ENCODE measurements around the gene ALG14.

Gene ALG14

DNA sequence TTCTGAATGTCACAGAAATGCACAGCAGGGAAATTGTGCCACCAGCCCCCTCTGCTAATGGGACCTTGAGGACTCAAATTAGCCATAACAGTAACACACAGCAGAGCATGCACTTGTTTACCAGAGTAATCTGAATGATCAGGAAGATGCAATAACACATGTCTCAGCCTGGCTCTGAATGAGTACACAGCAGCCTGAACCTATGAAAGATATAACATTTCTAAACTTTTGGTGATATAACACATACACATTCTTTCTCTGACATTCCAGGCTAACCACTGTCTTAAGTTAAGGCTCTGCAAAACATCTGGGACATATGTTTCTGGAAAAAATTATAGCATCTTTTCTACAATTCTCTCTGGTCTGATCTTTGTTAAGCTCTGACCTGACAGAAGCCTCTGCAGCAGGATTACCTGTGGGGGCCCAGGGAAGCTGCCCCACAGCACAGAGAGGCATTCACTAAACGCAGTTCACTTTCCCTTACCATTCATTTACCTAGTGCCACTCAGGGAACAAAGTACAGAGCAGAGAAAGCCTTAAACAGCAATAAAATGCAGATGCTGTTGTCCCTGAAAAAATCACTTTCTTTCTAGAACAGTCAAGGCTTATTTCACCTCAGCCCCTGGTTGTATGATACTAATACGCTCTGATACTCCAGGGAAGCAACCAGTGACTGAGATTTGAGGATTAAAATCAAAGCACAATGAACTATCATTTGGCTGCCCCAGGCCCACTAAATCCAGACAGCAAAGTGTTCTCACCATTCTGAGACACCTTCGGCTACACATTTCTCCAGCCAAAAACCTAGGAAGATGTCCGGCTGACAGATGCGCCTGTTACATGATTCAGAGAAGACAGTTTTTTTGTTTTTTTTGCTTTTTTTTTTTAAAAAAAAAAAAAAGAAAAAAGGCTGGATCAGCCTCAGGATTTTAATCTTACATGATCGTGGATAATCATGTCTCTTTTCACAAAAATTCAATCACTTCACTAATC, 91.9 kb downstream of the ALG14 start:
- no peak for DNase-seq (ENCODE audit: low spot score)

DNA sequence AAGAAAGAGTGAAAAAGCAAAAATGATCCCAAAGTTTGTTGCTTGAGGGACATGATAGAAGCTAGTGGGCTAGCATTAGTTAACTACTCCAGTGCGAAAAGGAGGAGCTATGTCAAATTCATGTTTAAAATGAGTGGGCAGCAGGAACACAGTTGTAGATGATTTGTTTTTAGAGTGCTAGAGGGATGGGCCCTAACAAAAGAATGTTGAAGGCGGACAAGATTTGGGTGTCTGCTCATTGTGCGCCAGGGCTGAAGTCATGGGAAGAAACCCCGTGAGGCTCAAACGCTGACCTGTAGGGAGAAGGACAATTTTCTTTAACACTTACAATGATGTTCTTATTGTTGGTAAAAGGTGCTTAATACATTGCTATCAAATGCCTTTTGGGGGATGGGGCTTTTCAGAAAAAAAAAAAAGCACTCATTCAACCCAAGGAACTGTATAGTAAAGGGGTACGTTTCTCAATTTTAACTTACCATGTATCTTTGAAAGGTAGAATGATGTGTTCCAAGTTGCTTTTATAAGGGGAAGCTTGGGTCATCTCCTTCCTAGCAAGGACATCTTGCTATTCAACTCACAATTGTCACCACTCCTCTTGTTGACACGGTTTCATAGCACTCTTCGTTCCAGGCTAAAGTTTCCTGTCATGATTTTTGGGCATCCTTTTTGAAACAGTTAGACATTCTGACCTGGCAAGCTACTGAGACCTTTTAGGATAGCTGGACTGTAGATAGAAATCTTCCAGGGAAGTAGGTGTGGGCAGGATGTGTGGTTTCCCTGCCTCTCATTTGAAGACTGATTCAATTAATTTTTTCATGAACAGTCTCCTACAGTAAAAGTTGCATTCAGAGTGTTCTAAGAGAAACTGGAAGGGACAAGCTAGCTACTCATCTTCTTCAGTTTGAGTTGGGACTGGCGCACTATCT, 92.8 kb downstream of the ALG14 start:
- no peak for DNase-seq (ENCODE audit: low spot score)

DNA sequence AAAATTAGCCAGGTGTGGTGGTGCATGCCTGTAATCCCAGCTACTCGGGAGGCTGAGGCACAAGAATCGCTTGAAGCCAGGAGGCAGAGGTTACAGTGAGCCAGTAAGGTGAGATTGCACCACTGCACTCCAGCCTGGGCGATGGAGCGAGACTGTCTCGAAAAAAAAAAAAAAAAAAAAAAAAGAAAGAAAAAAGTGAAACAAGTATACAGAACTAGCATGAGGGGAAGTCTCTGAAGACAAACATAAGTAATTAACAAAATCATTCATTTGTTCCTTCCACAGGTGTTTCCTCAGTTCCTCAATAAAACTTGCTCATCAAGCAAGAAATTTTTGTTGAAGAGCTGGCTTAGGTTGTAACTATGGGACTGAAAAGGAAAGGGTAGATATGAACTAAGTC, 93.6 kb downstream of the ALG14 start:
- no peak for DNase-seq (ENCODE audit: low spot score)

DNA sequence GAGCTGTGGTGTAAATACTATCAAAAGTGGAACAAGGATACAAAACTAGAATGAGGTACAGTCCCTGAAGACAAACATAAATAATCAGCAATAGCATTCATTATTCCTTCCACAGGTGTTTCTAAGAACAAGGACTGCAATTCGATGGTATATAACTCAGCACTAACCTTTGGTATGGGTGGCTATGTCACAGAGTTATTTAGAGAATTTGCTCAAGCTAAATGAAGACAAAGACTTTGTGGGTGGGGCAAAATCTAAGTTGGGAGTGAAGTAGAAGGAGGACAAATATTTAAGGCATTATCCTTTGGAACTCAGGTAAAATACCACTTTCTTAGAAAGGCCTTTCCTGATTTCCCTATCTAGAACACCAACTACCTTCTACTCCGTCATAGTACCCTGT, 94.3 kb downstream of the ALG14 start:
- DNase-seq (ENCODE audit: low spot score), result no peak

- DNase-seq (ENCODE audit: low spot score), result no peak
Observed at GRCh38 chr1:94976971-94977548, 95.7 kb downstream of the ALG14 start.

DNA sequence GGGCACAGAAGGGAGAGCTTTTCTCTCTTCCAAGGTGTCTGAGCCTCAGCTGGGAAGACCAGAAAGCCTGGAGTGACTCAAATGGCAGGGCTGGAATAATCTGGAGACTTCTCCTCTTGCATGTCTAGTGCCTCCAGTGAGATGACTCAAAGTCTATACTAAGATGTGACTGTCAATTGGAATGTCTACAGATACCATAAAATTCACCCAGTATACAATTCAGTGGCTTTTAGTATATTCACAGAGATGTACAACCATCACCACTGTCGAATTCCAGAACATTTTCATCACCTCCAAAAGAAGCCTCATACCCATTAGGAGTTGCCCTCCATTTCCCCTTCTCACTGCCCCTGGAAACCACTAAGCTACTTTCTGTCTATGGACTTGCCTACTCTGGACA, 97.9 kb downstream of the ALG14 start:
- no peak for DNase-seq (ENCODE audit: low spot score)

- no peak for DNase-seq (ENCODE audit: low spot score)
Observed at GRCh38 chr1:94974241-94974640, 98.5 kb downstream of the ALG14 start.

DNA sequence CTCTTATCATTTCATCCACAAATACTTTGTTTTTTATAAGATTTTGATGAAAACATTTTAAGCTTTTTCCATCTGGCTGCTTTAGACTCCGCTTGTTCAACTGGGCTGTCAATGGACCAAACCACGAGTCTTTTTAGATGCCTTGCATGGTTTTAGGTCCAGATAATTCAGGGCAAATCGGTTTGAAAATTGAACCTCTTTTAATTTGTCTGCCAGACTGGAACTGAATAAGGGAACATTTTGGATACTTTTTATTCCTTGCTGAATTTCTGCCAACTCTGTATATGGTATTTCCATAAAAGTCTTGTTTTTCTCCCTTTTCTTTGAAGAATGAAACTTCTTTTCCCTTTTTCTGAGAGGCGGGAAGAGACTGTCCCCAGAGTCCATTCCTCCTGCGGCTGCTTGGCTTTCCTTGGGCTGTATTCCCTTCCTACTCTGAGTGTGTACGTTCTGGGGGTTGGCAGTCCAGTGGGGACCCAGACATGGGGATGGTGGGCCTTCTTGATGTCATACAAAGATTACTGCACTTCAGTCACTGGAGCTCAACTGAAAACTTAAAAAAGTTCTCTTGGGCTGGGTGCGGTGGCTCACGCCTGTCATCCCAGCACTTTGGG, 99.3 kb downstream of the ALG14 start:
- DNase-seq (ENCODE audit: low spot score), result no peak

DNA sequence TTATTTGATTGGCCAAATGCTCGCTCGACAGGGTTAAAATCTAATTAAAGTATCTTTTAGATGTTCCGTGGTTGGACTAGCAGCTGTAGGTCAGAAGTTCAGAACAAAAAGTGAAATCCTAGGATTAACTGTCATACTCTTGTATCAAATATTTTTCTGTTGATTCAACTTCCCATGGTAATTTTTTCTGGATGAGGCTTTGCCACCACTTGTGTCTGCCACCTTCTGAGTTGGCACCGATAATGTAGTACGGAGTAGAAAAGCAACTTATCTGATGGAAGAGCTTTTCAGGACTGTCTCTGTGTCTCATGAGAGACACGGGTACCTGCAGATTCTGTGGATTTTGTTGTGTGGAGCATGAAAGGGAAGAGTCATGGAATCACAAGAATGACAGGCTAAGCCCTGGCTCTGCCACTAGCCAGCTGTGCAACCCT, 101.2 kb downstream of the ALG14 start:
- DNase-seq (ENCODE audit: low spot score), result no peak

DNA sequence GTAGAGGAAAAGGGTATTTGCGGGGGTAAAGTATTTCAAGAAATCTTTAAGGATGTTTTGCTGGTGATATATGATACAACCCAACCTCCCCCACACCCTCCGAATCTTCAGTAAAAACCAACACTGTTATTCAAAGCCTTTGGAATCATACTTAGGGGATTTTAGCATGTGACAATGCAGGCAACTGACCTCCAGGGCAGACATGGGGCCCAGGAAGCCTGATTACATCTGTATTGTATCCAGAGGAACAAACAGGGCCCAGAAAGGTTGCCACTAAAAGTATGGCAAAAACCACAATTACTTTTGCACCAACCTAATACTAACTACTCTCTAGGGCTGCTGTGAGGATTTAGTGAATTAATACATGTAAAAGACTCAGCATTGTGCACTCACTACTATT, 102.0 kb downstream of the ALG14 start:
- no peak for DNase-seq (ENCODE audit: low spot score)

DNA sequence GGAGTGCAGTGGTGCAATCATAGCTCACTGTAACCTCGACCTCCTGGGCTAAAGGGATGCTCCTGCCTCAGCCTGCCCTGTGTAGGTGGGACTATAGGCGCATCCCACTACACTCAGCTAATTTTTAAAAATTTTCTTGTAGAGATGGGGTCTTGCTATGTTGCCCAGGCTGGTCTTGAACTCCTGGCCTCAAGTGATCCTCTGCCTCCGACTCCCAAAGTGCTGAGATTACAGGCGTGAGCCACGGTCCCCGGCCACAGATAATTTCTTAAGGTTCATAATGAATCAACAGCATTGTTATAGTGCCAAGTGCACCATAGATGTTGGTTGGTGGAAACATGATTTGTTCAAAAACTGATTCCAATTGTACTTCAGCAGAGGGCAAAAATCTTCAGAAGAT, 103.6 kb downstream of the ALG14 start:
- DNase-seq (ENCODE audit: low spot score), result no peak

DNA sequence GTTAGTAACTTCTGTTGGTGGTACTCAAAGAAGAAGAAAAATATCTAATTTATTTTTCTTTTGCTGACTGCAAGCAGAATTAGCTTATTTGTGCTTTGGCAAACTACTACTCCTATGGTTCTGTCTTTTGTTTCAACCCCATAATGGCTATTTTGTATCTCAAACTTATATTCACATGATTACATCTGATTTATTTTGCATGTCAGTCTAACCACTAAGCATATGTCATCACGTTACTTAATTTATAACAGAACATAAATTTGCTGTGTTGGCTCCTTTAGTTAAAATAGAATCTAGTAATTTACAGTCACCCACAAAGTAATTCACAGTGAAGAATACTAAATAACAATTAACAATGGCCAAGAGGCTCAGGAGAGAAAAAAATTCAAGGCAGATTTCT, 106.7 kb downstream of the ALG14 start:
- no peak for DNase-seq (ENCODE audit: low spot score)

DNA sequence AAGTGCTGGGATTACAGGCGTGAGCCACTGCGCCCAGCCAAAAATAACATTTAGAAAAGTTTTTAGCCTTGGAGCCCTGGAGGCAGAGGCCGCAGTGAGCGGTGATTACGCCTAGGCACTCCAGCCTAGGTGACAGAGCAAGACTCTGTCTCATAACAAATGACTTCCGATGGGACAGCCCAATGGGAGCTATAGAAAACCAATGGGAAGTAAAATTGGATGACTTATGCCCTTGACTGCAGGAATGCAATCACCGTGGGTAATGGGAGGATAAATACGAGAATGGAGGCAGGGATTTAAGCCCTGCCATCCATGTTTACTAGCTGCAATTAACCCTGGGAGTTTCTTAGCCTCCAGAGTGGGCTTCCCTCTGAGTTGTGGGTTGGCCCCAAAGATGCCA, 108.9 kb downstream of the ALG14 start:
- DNase-seq (ENCODE audit: low spot score), result no peak

- peak; percentile 13 for DNase-seq (ENCODE audit: low spot score)
Observed at GRCh38 chr1:94962409-94963265, 110.1 kb downstream of the ALG14 start.

GRCh38 chr1:94961988-94962387, 110.8 kb downstream of the ALG14 start:
- DNase-seq (ENCODE audit: low spot score), result no peak

DNA sequence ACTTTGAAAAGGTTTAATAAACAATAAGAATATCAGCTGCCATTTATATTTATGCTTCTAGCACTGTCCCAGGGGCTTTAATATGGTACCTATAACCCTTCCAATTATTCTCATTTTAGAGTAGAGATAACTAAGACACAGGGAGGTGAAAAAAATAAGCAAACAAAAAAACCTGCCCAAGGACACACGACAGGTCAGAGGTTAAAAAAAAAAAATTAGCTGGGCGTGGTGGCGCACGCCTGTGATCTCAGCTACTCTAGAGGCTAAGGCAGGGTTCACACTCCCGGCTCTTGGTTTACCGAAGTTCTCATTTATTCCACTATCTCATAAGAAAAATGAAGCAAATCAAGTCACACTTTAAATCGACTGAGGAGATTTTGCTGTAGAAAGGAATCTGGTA, 111.2 kb downstream of the ALG14 start:
- no peak for DNase-seq (ENCODE audit: low spot score)

GRCh38 chr1:94958081-94958480, 114.7 kb downstream of the ALG14 start:
- DNase-seq (ENCODE audit: low spot score), result no peak

DNA sequence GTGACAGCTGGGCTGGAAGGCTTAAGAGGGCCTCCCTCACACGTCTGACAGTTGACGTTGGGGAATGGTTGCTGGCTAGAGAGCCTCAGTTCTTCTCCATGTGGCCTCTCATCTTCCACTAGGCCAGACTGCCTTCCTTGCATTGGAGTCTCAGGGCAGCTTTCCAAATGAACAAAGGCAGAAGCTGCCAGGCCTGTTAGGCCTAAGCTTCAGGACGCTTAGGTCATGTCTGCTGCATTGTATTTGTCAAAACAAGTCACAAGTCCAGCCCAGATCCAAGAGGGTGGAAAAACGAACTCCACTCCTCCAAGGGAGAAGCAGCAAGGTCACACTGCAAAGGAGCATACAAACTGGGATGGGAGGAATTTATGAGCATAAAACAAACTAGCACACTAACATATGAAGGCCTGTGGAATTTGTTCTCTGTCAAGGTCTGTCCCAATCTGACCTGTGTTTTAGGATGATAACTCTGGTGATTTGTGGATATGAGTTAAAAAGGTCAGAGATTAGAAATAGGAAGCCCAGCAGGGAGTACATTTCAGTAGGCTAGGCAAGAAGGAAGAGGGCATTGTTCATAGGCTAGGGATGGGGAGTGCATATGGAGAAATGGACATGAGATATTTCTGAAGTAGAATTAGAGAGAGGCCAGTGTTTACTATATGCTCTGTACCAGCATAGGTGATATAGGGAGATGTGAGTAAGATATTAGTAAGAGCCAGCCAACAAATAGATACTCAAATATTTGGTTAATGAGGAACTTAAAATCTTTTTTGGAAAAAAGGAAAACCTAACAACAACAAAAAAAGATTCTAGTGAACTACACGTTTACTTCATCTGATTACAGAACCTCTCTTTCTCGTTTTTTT, 116.8 kb downstream of the ALG14 start:
- no peak for DNase-seq (ENCODE audit: low spot score)

GRCh38 chr1:94954263-94955220, 118.2 kb downstream of the ALG14 start:
- no peak for DNase-seq (ENCODE audit: low spot score)

Data from putamen (tissue), 1 donor.